ENCODE measurements around the gene TENT5A.

TENT5A gene

DNA sequence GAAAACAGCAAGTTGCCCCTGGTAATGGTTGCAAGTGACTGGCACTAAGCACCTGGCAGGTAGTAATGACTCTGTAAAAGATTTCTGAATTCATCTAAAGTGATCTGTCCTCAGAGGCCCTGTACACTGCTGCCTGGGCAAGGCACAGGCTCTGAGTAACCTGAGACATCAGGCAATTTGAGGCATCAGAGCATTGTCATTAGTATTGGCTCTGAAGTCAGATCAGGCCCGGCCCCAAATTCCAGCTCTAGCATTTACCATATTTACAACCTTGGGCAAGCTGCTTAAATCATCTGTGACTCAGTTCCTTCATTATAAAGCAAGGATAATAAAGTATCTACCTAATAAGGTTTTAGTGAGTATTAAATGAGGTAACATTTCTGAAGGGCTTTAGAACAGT is 17.3 kb upstream of the TENT5A start:
- H3K27ac ChIP-seq (ENCODE audit: low read length): no peak overlapping the region

DNA sequence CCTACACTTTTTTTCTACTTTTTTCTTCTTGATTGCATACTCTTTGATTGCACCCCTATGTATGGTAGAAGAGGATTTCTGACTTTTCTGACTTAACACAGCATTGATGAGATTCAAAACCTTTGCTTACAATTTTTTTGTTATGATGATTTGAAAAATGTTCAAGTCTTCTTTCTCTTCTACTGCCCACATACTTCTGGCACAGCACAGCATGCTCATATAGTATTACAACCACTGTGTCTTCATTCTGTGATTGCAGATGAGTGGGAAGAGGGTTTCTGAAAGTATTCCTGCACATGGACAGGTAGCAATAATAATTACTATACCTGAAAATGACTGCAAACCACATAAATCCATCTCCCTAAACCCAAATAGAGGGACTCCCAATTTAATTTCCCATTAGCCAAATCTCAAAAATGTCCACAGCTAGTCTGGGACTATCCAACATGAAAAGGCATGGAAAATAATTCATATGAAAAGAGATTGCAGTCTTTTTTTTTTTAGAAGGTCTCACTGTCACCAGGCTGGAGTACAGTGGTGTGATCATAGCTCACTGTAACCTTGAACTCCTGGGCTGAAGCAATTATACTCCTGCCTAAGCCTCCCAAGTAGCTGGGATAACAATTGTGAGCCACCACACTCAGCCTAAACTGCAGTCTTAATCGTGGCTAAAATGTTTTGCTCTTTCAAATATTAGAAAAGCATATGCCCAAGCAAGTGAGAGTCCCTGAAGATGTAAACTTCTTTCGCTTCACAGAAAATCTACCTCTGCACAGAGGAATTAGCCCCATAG is 15.9 kb upstream of the TENT5A start:
- no peak overlapping the region for H2AFZ ChIP-seq (ENCODE audit: low read depth, low read length)
- no peak overlapping the region for H3K4me2 ChIP-seq (ENCODE audit: low read length)
- TF ChIP-seq, protein P1, sequence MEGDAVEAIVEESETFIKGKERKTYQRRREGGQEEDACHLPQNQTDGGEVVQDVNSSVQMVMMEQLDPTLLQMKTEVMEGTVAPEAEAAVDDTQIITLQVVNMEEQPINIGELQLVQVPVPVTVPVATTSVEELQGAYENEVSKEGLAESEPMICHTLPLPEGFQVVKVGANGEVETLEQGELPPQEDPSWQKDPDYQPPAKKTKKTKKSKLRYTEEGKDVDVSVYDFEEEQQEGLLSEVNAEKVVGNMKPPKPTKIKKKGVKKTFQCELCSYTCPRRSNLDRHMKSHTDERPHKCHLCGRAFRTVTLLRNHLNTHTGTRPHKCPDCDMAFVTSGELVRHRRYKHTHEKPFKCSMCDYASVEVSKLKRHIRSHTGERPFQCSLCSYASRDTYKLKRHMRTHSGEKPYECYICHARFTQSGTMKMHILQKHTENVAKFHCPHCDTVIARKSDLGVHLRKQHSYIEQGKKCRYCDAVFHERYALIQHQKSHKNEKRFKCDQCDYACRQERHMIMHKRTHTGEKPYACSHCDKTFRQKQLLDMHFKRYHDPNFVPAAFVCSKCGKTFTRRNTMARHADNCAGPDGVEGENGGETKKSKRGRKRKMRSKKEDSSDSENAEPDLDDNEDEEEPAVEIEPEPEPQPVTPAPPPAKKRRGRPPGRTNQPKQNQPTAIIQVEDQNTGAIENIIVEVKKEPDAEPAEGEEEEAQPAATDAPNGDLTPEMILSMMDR (IDR thresholded peaks at IDR 0.05; ENCODE audit: low read depth, low read length): no peak

More for the DNA sequence above, 17.3 kb upstream of the TENT5A start:
- no peak for TF ChIP-seq EZH2phosphoT487 (IDR thresholded peaks at IDR 0.05; ENCODE audit: low read depth)
- TF ChIP-seq, protein P1 (IDR thresholded peaks at IDR 0.05; ENCODE audit: low read depth, low read length): no peak
- Histone ChIP-seq H3K4me2 (ENCODE audit: low read length) (no peak overlapping the region), H3K4me1 (ENCODE audit: low read length) (peaks cover 29% of the 10 kb centered on the region), H4K20me1 (ENCODE audit: insufficient read depth, low read length) (no peaks in the 10 kb centered on the region), H3K27me3 (ENCODE audit: low read depth, low read length) (no peaks in the 10 kb centered on the region), H3K9ac (ENCODE audit: low read length) (no peak overlapping the region), H2AFZ (ENCODE audit: low read depth, low read length) (no peak overlapping the region), H3K4me3 (ENCODE audit: low read length) (no peak overlapping the region), H3K36me3 (replicated peaks; ENCODE audit: low read depth, low read length) (no peaks in the 10 kb centered on the region), H3K79me2 (ENCODE audit: low read length) (no peaks in the 10 kb centered on the region), H3K9me3 (ENCODE audit: insufficient read depth, low read length) (no peaks in the 10 kb centered on the region)

DNA sequence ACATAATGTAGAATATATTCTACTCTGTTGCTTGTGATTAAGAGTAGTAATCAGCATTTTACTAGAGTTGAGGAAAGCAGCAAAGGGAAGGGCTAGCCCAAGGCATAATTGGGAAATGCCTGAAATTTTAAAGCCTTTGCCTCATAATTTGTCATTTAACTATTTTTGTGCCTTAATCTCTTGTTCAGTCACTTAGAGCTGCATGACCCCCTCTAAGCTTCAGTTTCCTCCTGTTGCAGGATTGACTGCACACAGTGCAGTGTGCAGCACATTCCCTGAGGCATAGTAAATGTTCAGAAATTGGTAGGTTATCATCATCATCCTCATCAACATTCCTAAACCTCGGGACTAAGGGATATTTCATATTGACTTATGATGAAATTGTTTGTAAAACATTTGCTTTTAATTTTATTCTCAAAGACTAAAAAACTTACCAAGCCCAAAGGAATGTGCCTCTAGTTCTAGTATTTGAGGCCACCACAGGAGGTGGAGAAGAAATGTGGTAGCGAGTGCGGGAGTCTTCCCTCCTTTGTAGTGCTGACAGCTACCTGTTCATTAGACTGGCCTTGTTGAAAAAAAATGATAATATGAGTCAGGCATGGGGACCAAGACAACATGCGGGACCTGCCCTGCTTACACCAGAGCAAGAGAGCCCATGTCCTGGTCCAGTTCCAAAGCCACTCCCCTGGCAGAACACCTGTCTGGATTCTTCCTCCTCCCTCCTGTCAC is 14.8 kb upstream of the TENT5A start:
- no peak overlapping the region for H3K4me2 ChIP-seq (ENCODE audit: low read length)
- H3K4me3 ChIP-seq (ENCODE audit: low read length): no peak overlapping the region
- H3K9ac ChIP-seq (ENCODE audit: low read length): no peak overlapping the region

More for the DNA sequence above, 15.9 kb upstream of the TENT5A start:
- Histone ChIP-seq H4K20me1 (ENCODE audit: insufficient read depth, low read length) (no peaks in the 10 kb centered on the region), H3K27ac (ENCODE audit: low read length) (no peak overlapping the region), H3K27me3 (ENCODE audit: low read depth, low read length) (no peaks in the 10 kb centered on the region), H3K9me3 (ENCODE audit: insufficient read depth, low read length) (no peaks in the 10 kb centered on the region), H3K4me1 (ENCODE audit: low read length) (peaks cover 21% of the 10 kb centered on the region), H3K36me3 (replicated peaks; ENCODE audit: low read depth, low read length) (no peaks in the 10 kb centered on the region), H3K9ac (ENCODE audit: low read length) (no peak overlapping the region), H3K79me2 (ENCODE audit: low read length) (no peaks in the 10 kb centered on the region), H3K4me3 (ENCODE audit: low read length) (no peak overlapping the region)

More for the DNA sequence above, 14.8 kb upstream of the TENT5A start:
- Histone ChIP-seq H4K20me1 (ENCODE audit: insufficient read depth, low read length) (no peaks in the 10 kb centered on the region), H3K9me3 (ENCODE audit: insufficient read depth, low read length) (no peaks in the 10 kb centered on the region), H3K4me1 (ENCODE audit: low read length) (peaks cover 13% of the 10 kb centered on the region), H3K27ac (ENCODE audit: low read length) (no peak overlapping the region), H3K27me3 (ENCODE audit: low read depth, low read length) (no peaks in the 10 kb centered on the region), H3K36me3 (replicated peaks; ENCODE audit: low read depth, low read length) (no peaks in the 10 kb centered on the region), H3K79me2 (ENCODE audit: low read length) (no peaks in the 10 kb centered on the region), H2AFZ (ENCODE audit: low read depth, low read length) (no peak overlapping the region)
- TF ChIP-seq EZH2phosphoT487 (IDR thresholded peaks at IDR 0.05; ENCODE audit: low read depth): no peak
- TF ChIP-seq, protein P1 (IDR thresholded peaks at IDR 0.05; ENCODE audit: low read depth, low read length): no peak

Measured in OCI-LY3 (cell line).